HG03108 (cell line): ENCODE results near the gene URGCP.

Experiments
- ATAC-seq: cut with Tn5 transposase; IDR thresholded peaks from one replicate; pipeline ENCODE4 v1.9.1; 2021; ENCODE audit warnings: moderate library complexity; ENCODE audit not compliant: unreplicated experiment

The URGCP gene

GRCh38 chr7:43876241-43876640, 30.2 kb downstream of the URGCP start:
- no peak for ATAC-seq

GRCh38 chr7:43873300-43873699, 33.1 kb downstream of the URGCP start:
- ATAC-seq = no peak

- ATAC-seq = no peak
Measured at GRCh38 chr7:43872406-43873110, 33.8 kb downstream of the URGCP start.

- no peak for ATAC-seq
Measured at GRCh38 chr7:43871064-43871463, 35.3 kb downstream of the URGCP start.

GRCh38 chr7:43870316-43870715, 36.1 kb downstream of the URGCP start:
- ATAC-seq = no peak

- no peak for ATAC-seq
Measured at GRCh38 chr7:43869867-43870240, 36.5 kb downstream of the URGCP start.

GRCh38 chr7:43869006-43869866, 37.2 kb downstream of the URGCP start, which contains the start of gene MRPS24:
Gene MRPS24 (minus strand): TSS chr7:43869517. CDS start chr7:43869495, 22 bp downstream.
- ATAC-seq = peak; percentile 91

- no peak for ATAC-seq
Measured at GRCh38 chr7:43868681-43869005, 37.8 kb downstream of the URGCP start.

- no peak for ATAC-seq
Measured at GRCh38 chr7:43868181-43868580, 38.2 kb downstream of the URGCP start.

GRCh38 chr7:43865277-43865676, 41.1 kb downstream of the URGCP start:
- no peak for ATAC-seq

- no peak for ATAC-seq
Measured at GRCh38 chr7:43864126-43864525, 42.3 kb downstream of the URGCP start.

- ATAC-seq = no peak
Measured at GRCh38 chr7:43856996-43857395, 49.4 kb downstream of the URGCP start.

- ATAC-seq = no peak
Measured at GRCh38 chr7:43856316-43856715, 50.1 kb downstream of the URGCP start.

- no peak for ATAC-seq
Measured at GRCh38 chr7:43855176-43855575, 51.2 kb downstream of the URGCP start.

GRCh38 chr7:43851805-43852204, 54.6 kb downstream of the URGCP start:
- no peak for ATAC-seq

GRCh38 chr7:43850348-43851116, 55.9 kb downstream of the URGCP start:
- peak; percentile 52 for ATAC-seq

- no peak for ATAC-seq
Measured at GRCh38 chr7:43849047-43849446, 57.3 kb downstream of the URGCP start.

GRCh38 chr7:43847496-43847895, 58.9 kb downstream of the URGCP start:
- ATAC-seq = no peak

- ATAC-seq = no peak
Measured at GRCh38 chr7:43844662-43845061, 61.7 kb downstream of the URGCP start.

GRCh38 chr7:43844257-43844656, 62.1 kb downstream of the URGCP start:
- ATAC-seq = no peak

- ATAC-seq = no peak
Measured at GRCh38 chr7:43843296-43843695, 63.1 kb downstream of the URGCP start.
